ENCODE measurements around the gene GPR26.

GPR26 gene

DNA sequence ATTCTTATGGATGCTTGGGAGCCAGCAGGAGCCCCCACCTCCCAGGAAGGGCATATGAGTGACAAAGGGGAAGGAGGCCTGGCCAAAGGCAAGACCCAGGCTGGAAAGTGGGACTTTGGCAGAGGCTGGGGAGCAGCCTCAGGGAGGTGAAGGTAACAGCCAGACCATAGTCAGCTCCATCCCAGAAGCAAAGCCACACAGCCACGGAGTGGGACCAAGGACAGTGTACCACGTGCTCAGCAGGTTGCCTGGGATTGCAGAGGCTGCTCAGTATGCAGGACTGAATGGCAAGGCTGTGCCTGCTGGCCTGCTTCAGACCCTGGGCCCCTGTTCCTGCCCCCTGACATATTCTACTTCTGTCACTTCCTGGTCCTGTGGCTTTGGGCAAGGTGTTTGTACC lies 17.6 kb upstream of the GPR26 start:
- Histone ChIP-seq H3K36me3 (no peaks in the 10 kb centered on the region), H3K27me3 (ENCODE audit: insufficient read depth, low read depth, severe bottlenecking) (peaks cover 90% of the 10 kb centered on the region), H3K9me3 (ENCODE audit: severe bottlenecking) (no peaks in the 10 kb centered on the region), H3K27ac (no peak overlapping the region), H3K4me3 (ENCODE audit: low read depth, low read length) (no peak overlapping the region)
- DNase-seq: no peak
- TF ChIP-seq, protein P1, sequence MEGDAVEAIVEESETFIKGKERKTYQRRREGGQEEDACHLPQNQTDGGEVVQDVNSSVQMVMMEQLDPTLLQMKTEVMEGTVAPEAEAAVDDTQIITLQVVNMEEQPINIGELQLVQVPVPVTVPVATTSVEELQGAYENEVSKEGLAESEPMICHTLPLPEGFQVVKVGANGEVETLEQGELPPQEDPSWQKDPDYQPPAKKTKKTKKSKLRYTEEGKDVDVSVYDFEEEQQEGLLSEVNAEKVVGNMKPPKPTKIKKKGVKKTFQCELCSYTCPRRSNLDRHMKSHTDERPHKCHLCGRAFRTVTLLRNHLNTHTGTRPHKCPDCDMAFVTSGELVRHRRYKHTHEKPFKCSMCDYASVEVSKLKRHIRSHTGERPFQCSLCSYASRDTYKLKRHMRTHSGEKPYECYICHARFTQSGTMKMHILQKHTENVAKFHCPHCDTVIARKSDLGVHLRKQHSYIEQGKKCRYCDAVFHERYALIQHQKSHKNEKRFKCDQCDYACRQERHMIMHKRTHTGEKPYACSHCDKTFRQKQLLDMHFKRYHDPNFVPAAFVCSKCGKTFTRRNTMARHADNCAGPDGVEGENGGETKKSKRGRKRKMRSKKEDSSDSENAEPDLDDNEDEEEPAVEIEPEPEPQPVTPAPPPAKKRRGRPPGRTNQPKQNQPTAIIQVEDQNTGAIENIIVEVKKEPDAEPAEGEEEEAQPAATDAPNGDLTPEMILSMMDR (IDR thresholded peaks at IDR 0.05; ENCODE audit: low read depth, low read length): no peak

DNA sequence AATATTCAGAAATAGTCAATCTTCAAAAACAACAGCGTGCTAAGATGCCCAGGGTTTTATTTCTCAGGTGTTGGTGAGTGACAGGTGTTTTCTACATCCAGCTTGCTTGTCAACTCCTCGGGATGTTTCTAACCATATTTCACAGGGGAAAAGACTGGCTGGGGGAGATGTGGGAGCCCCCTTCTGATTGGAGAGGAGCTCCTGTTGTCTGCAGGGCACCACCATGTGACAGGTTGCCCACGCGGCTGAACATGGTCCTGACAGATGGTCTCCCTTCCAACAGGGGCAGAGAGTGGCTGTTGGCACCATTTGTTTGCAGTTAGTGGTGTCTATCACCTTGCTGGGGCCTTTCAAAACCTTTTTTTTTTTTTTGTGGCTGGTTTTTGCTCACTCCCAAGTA lies 16.5 kb upstream of the GPR26 start:
- TF ChIP-seq, protein P1 (IDR thresholded peaks at IDR 0.05; ENCODE audit: low read depth, low read length): no peak
- peaks cover 83% of the 10 kb centered on the region for H3K27me3 ChIP-seq (ENCODE audit: insufficient read depth, low read depth, severe bottlenecking)

DNA sequence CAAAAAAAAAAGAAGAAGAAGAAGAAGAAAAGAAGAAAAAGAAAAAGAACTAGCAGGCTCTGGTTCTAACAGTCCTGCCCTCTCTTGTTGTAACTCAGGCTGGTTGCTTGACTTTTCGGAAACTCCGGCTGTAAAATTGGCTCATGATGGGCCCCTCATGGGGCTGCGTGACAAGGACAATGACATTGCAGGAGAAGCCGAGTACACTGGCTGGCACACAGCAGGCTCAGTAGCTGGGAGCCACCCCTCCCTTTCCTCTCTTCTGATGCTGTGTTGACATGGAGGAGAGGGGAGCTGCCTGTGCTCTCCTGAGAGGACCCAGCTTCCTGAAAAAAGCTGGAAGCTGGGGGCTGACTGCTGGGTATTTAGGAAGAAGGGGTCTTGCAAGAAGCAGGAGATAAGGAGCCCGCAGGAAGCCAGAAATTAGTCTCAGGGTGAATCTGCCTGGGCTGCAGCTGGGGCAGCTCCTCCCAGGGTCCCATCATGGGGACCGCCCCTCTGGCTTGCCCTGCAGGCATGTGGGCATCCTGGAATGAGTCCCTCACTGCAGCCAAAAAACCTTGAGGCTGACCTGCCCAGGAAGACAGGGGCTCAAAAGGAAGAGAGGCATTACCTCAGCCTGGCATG lies 14.6 kb upstream of the GPR26 start:
- TF ChIP-seq, protein P1 (IDR thresholded peaks at IDR 0.05; ENCODE audit: low read depth, low read length): no peak
- no peak overlapping the region for H3K27ac ChIP-seq
- DNase-seq: no peak
- no peaks in the 10 kb centered on the region for H3K36me3 ChIP-seq
- H3K4me3 ChIP-seq (ENCODE audit: low read depth, low read length): no peak overlapping the region
- peaks cover 79% of the 10 kb centered on the region for H3K27me3 ChIP-seq (ENCODE audit: insufficient read depth, low read depth, severe bottlenecking)
- H3K9me3 ChIP-seq (ENCODE audit: severe bottlenecking): no peaks in the 10 kb centered on the region

More for the DNA sequence above, 16.5 kb upstream of the GPR26 start:
- no peaks in the 10 kb centered on the region for H3K9me3 ChIP-seq (ENCODE audit: severe bottlenecking)
- DNase-seq: no peak
- no peak overlapping the region for H3K27ac ChIP-seq
- no peaks in the 10 kb centered on the region for H3K36me3 ChIP-seq
- H3K4me3 ChIP-seq (ENCODE audit: low read depth, low read length): no peak overlapping the region

DNA sequence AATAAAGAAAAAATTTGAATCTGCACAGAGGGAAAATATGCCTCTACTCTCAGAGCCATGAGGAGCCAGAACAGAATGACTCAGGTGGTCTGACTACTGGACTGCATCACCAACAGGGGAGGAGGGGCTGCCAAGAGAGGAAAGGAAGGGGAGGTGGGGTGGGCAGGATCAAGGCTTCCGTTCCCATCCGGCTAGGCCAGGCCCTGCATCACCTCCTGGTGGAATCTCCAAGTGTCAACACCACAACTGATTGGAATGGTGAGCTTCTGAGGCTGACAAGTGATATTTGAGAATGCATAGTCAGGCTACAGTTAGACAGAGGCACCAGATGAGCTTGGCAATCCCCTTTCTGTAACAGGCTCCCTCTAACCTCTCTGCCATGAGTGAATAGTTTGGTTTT lies 10.4 kb upstream of the GPR26 start:
- no peaks in the 10 kb centered on the region for H3K36me3 ChIP-seq
- TF ChIP-seq, protein P1 (IDR thresholded peaks at IDR 0.05; ENCODE audit: low read depth, low read length): no peak
- DNase-seq: no peak

DNA sequence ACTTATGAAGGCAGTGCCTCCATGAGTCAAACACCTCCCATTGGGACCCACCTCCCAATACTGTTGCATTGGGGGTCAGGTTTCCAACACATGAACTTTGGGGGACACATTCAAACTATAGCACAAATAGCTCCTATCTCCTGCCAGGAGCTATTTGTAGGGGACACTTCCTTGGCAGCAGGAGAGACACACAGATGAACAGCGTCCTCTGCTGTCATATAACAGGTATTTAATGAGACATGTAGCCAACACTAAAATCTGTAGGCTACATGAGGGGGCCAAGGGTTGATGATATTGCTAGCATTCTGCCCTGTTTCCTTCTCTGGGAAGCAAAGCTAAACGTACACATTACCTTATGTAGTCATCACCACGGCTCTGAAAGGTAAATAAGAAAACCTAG lies 2.6 kb upstream of the GPR26 start:
- TF ChIP-seq, protein P1 (IDR thresholded peaks at IDR 0.05; ENCODE audit: low read depth, low read length): no peak
- Histone ChIP-seq H3K36me3 (no peaks in the 10 kb centered on the region), H3K9me3 (ENCODE audit: severe bottlenecking) (no peaks in the 10 kb centered on the region), H3K27ac (no peak overlapping the region), H3K4me3 (ENCODE audit: low read depth, low read length) (no peak overlapping the region), H3K27me3 (ENCODE audit: insufficient read depth, low read depth, severe bottlenecking) (peaks cover 86% of the 10 kb centered on the region)
- DNase-seq: no peak

More for the DNA sequence above, 10.4 kb upstream of the GPR26 start:
- Histone ChIP-seq H3K27me3 (ENCODE audit: insufficient read depth, low read depth, severe bottlenecking) (peaks cover 81% of the 10 kb centered on the region), H3K4me3 (ENCODE audit: low read depth, low read length) (no peak overlapping the region), H3K27ac (no peak overlapping the region), H3K9me3 (ENCODE audit: severe bottlenecking) (no peaks in the 10 kb centered on the region)

Data from WERI-Rb-1 (cell line).